ENCODE measurements around the gene DENND5B.
"Not testable (repeated sequence)": the region's sequence is repeated elsewhere in the genome, so short reads cannot be mapped to it uniquely, and the experiment has no call there.

DNA sequence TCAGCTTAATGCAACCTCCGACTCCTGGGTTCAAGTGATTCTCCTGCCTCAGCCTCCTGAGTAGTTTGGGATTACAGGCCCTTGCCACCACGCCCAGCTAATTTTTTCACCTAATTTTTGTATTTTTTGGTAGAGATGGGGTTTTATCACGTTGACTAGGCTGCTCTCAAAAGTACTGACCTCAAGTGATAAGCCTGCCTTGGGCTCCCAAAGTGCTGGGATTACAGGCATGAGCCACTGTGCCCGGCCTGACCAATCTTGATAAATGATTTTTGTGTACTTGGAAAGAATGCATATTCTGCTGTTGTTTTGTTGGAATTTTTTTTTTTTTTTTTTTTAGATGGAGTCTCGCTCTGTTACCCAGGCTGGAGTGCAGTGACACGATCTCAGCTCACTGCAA, 215.5 kb downstream of the DENND5B start:
- TF ChIP-seq, protein P1, sequence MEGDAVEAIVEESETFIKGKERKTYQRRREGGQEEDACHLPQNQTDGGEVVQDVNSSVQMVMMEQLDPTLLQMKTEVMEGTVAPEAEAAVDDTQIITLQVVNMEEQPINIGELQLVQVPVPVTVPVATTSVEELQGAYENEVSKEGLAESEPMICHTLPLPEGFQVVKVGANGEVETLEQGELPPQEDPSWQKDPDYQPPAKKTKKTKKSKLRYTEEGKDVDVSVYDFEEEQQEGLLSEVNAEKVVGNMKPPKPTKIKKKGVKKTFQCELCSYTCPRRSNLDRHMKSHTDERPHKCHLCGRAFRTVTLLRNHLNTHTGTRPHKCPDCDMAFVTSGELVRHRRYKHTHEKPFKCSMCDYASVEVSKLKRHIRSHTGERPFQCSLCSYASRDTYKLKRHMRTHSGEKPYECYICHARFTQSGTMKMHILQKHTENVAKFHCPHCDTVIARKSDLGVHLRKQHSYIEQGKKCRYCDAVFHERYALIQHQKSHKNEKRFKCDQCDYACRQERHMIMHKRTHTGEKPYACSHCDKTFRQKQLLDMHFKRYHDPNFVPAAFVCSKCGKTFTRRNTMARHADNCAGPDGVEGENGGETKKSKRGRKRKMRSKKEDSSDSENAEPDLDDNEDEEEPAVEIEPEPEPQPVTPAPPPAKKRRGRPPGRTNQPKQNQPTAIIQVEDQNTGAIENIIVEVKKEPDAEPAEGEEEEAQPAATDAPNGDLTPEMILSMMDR (IDR thresholded peaks at IDR 0.05), result not testable (repeated sequence)
- TF ChIP-seq POLR2AphosphoS5 (IDR thresholded peaks at IDR 0.05), result not testable (repeated sequence)
